Uterus (tissue), 2 donors: ENCODE measurements around the gene CXXC5.

Source experiments
- POLR2A ChIP-seq, 2 donors: fragments of 450-650 bp; IDR thresholded peaks; one replicate each; pipeline ENCODE4 v1.6.1; 2016; ENCODE audit warnings: antibody characterized with exemption in 2 of 2, mild to moderate bottlenecking in 1 of 2, moderate library complexity in 1 of 2
- TF ChIP-seq, protein P1 (sequence below), 4 experiments: fragments of 200-600 bp in 2 of 4; fragments of 450-650 bp in 2 of 4; sonication (generic) in 2 of 4; IDR thresholded peaks; one replicate each; pipeline ENCODE4 v1.5.1; 2016 to 2019; ENCODE audit warnings: antibody characterized with exemption in 4 of 4, mild to moderate bottlenecking in 2 of 4, moderate library complexity in 1 of 4

GRCh38 chr5:139695178-139695573 lies 47.0 kb downstream of the CXXC5 start:
- no peak for TF ChIP-seq POLR2A (IDR thresholded peaks at IDR 0.05)
- TF ChIP-seq, protein P1, sequence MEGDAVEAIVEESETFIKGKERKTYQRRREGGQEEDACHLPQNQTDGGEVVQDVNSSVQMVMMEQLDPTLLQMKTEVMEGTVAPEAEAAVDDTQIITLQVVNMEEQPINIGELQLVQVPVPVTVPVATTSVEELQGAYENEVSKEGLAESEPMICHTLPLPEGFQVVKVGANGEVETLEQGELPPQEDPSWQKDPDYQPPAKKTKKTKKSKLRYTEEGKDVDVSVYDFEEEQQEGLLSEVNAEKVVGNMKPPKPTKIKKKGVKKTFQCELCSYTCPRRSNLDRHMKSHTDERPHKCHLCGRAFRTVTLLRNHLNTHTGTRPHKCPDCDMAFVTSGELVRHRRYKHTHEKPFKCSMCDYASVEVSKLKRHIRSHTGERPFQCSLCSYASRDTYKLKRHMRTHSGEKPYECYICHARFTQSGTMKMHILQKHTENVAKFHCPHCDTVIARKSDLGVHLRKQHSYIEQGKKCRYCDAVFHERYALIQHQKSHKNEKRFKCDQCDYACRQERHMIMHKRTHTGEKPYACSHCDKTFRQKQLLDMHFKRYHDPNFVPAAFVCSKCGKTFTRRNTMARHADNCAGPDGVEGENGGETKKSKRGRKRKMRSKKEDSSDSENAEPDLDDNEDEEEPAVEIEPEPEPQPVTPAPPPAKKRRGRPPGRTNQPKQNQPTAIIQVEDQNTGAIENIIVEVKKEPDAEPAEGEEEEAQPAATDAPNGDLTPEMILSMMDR (IDR thresholded peaks at IDR 0.05), result no peak
